GM21576 (cell line): Measurements from ENCODE around the gene CCBE1.
"Not testable (repeated sequence)": the region's sequence is repeated elsewhere in the genome, so short reads cannot be mapped to it uniquely, and the experiment has no call there.

Experiments
- ATAC-seq: cut with Tn5 transposase; IDR thresholded peaks from one replicate; pipeline ENCODE4 v1.9.1; 2021; ENCODE audit warnings: mild to moderate bottlenecking, moderate library complexity; ENCODE audit not compliant: unreplicated experiment

The CCBE1 gene

GRCh38 chr18:59659508-59660170 is 37.6 kb downstream of the CCBE1 start:
- ATAC-seq = no peak

GRCh38 chr18:59658941-59659340 is 38.3 kb downstream of the CCBE1 start:
- ATAC-seq = no peak

- ATAC-seq = no peak
Observed at GRCh38 chr18:59657012-59657411, 40.2 kb downstream of the CCBE1 start.

GRCh38 chr18:59656373-59656887 is 40.8 kb downstream of the CCBE1 start:
- no peak for ATAC-seq

- no peak for ATAC-seq
Observed at GRCh38 chr18:59655676-59656075, 41.5 kb downstream of the CCBE1 start.

GRCh38 chr18:59651071-59651470 is 46.2 kb downstream of the CCBE1 start:
- ATAC-seq = no peak

- ATAC-seq = no peak
Observed at GRCh38 chr18:59650266-59650820, 46.9 kb downstream of the CCBE1 start.

- no peak for ATAC-seq
Observed at GRCh38 chr18:59649591-59649990, 47.6 kb downstream of the CCBE1 start.

- ATAC-seq = not testable (repeated sequence)
Observed at GRCh38 chr18:59648469-59648868, 48.8 kb downstream of the CCBE1 start.

GRCh38 chr18:59646963-59647307 is 50.3 kb downstream of the CCBE1 start:
- ATAC-seq = no peak

- ATAC-seq = no peak
Observed at GRCh38 chr18:59646228-59646962, 50.8 kb downstream of the CCBE1 start.

- no peak for ATAC-seq
Observed at GRCh38 chr18:59643740-59644139, 53.5 kb downstream of the CCBE1 start.

GRCh38 chr18:59640721-59641120 is 56.5 kb downstream of the CCBE1 start:
- ATAC-seq = no peak

GRCh38 chr18:59639821-59640220 is 57.4 kb downstream of the CCBE1 start:
- no peak for ATAC-seq

GRCh38 chr18:59639136-59639535 is 58.1 kb downstream of the CCBE1 start:
- no peak for ATAC-seq

- ATAC-seq = no peak
Observed at GRCh38 chr18:59633961-59634485, 63.2 kb downstream of the CCBE1 start.

- ATAC-seq = no peak
Observed at GRCh38 chr18:59633317-59633716, 63.9 kb downstream of the CCBE1 start.

- no peak for ATAC-seq
Observed at GRCh38 chr18:59631583-59632181, 65.5 kb downstream of the CCBE1 start.

GRCh38 chr18:59629894-59630293 is 67.3 kb downstream of the CCBE1 start:
- no peak for ATAC-seq

GRCh38 chr18:59628995-59629394 is 68.2 kb downstream of the CCBE1 start:
- no peak for ATAC-seq

- ATAC-seq = no peak
Observed at GRCh38 chr18:59627414-59627813, 69.8 kb downstream of the CCBE1 start.
